Trophoblast cell (in vitro differentiated cells and primary cell): ENCODE measurements around the gene SUMO2.
A peak's percentile ranks its signal among the peaks of the same experiment; 100 is the strongest.

Source experiments
- DNase-seq, 2 donors: peaks; one replicate each; pipeline ENCODE4 v3.0.0-alpha.2; 2016
- H2AFZ ChIP-seq: 2 replicates; pipeline ENCODE4 v1.6.1; 2013; ENCODE audit warnings: low read length, moderate library complexity, mild to moderate bottlenecking; ENCODE audit not compliant: insufficient read depth, poor library complexity
- H2AK5ac ChIP-seq: 2 replicates; pipeline ENCODE4 v1.6.1; 2013; ENCODE audit warnings: mild to moderate bottlenecking, low read length
- H2BK120ac ChIP-seq: 2 replicates; pipeline ENCODE4 v1.6.1; 2013; ENCODE audit warnings: low read length, mild to moderate bottlenecking, moderate library complexity; ENCODE audit not compliant: insufficient read depth, poor library complexity
- H2BK12ac ChIP-seq: 2 replicates; pipeline ENCODE4 v1.6.1; 2013; ENCODE audit warnings: mild to moderate bottlenecking, low read length, moderate library complexity
- H2BK5ac ChIP-seq: 2 replicates; pipeline ENCODE4 v1.6.1; 2013; ENCODE audit warnings: low read length, low read depth, moderate library complexity, mild to moderate bottlenecking; ENCODE audit not compliant: poor library complexity
- H3K14ac ChIP-seq: 2 replicates; pipeline ENCODE4 v1.6.1; 2013; ENCODE audit warnings: mild to moderate bottlenecking, low read length
- H3K18ac ChIP-seq: 2 replicates; pipeline ENCODE4 v1.6.1; 2013; ENCODE audit warnings: mild to moderate bottlenecking, low read length
- H3K23ac ChIP-seq: 2 replicates; pipeline ENCODE4 v1.6.1; 2013; ENCODE audit warnings: low read length
- H3K27ac ChIP-seq: 2 replicates; pipeline ENCODE4 v1.5.1; 2013; ENCODE audit warnings: low read depth, mild to moderate bottlenecking, inconsistent platforms, low read length, moderate library complexity
- H3K27me3 ChIP-seq: 2 replicates; pipeline ENCODE4 v1.6.1; 2013; ENCODE audit warnings: inconsistent platforms, mild to moderate bottlenecking, low read length, moderate library complexity; ENCODE audit not compliant: insufficient read depth
- H3K36me3 ChIP-seq, 2 experiments: 1 replicate in 1 of 2; 2 replicates in 1 of 2; pipeline ENCODE4 v1.6.1; 2013; ENCODE audit warnings: low read length in 2 of 2, mild to moderate bottlenecking in 2 of 2, moderate library complexity in 1 of 2; ENCODE audit not compliant: insufficient read depth in 2 of 2, control insufficient read depth in 1 of 2
- H3K4ac ChIP-seq: 2 replicates; pipeline ENCODE4 v1.6.1; 2013; ENCODE audit warnings: low read depth, mild to moderate bottlenecking, low read length, moderate library complexity
- H3K4me1 ChIP-seq, 2 experiments: 1 replicate in 1 of 2; 2 replicates in 1 of 2; pipeline ENCODE4 v1.6.1; 2013; ENCODE audit warnings: low read length in 2 of 2, mild to moderate bottlenecking in 2 of 2, moderate library complexity in 1 of 2; ENCODE audit not compliant: insufficient read depth in 2 of 2, control insufficient read depth in 1 of 2
- H3K4me2 ChIP-seq: 2 replicates; pipeline ENCODE4 v1.6.1; 2013; ENCODE audit warnings: inconsistent platforms, mild to moderate bottlenecking, low read length, moderate library complexity
- H3K4me3 ChIP-seq: 2 replicates; pipeline ENCODE4 v1.5.1; 2013; ENCODE audit warnings: mild to moderate bottlenecking, low read depth, low read length, inconsistent platforms
- H3K79me1 ChIP-seq: one replicate; pipeline ENCODE4 v1.6.1; 2013; ENCODE audit warnings: low read length
- H3K79me2 ChIP-seq: 2 replicates; pipeline ENCODE4 v1.6.1; 2013; ENCODE audit warnings: low read length, mild to moderate bottlenecking; ENCODE audit not compliant: control insufficient read depth, insufficient read depth, poor library complexity
- H3K9ac ChIP-seq: 2 replicates; pipeline ENCODE4 v1.6.1; 2013; ENCODE audit warnings: mild to moderate bottlenecking, low read length
- H3K9me3 ChIP-seq: 2 replicates; pipeline ENCODE4 v1.6.1; 2013; ENCODE audit warnings: low read depth, mild to moderate bottlenecking, control low read depth, inconsistent platforms, low read length; ENCODE audit not compliant: insufficient read depth
- H4K12ac ChIP-seq: 2 replicates; pipeline ENCODE4 v1.6.1; 2013; ENCODE audit warnings: low read depth, mild to moderate bottlenecking, low read length, moderate library complexity
- H4K8ac ChIP-seq: 2 replicates; pipeline ENCODE4 v1.6.1; 2013; ENCODE audit warnings: low read depth, mild to moderate bottlenecking, low read length, moderate library complexity
- H4K91ac ChIP-seq: one replicate; pipeline ENCODE4 v1.6.1; 2013; ENCODE audit warnings: low read depth, mild to moderate bottlenecking, low read length, moderate library complexity
- whole genome bisulfite sequencing: extraction: QIAGEN DNeasy Blood & Tissue Kit; methylation state at CpG from one replicate; pipeline ENCODE4 v1.1.7; 2013; ENCODE audit warnings: missing lambda C conversion rate; ENCODE audit not compliant: insufficient read length, insufficient coverage; ENCODE audit errors: extremely low coverage; 5-methylcytosine and 5-hydroxymethylcytosine counted together

SUMO2 gene

GRCh38 chr17:75176625-75177024, 6.1 kb downstream of the SUMO2 start:
- no peak overlapping the region for H3K23ac ChIP-seq
- H3K14ac ChIP-seq = no peak overlapping the region
- DNase-seq = no peak
- no peak overlapping the region for H4K91ac ChIP-seq
- H3K18ac ChIP-seq = peak overlapping the region; percentile 24
- peaks cover 65% of the 10 kb centered on the region in 2 experiments for H3K36me3 ChIP-seq
- no peak overlapping the region for H3K27ac ChIP-seq
- 100% methylated on average over 1 of the region's 5 CpGs for WGBS
- no peak overlapping the region for H4K12ac ChIP-seq
- no peak overlapping the region for H2BK120ac ChIP-seq
- H4K8ac ChIP-seq = no peak overlapping the region
- no peak overlapping the region for H2AK5ac ChIP-seq
- no peaks in the 10 kb centered on the region for H3K27me3 ChIP-seq
- no peak overlapping the region for H3K9ac ChIP-seq
- no peak overlapping the region for H3K4me2 ChIP-seq
- peaks cover 7% of the 10 kb centered on the region for H3K79me2 ChIP-seq
- no peaks in the 10 kb centered on the region for H3K9me3 ChIP-seq
- peaks cover 0 to 2% of the 10 kb centered on the region in 2 experiments for H3K4me1 ChIP-seq
- no peaks in the 10 kb centered on the region for H3K79me1 ChIP-seq
- peak overlapping the region; percentile 76 for H3K4ac ChIP-seq
- H2BK5ac ChIP-seq = no peak overlapping the region
- H2BK12ac ChIP-seq = no peak overlapping the region
- H2AFZ ChIP-seq = no peak overlapping the region
- no peak overlapping the region for H3K4me3 ChIP-seq

- no peak overlapping the region for H2AFZ ChIP-seq
- H3K14ac ChIP-seq = no peak overlapping the region
- no peak overlapping the region for H2BK12ac ChIP-seq
- no peak overlapping the region for H2AK5ac ChIP-seq
- no CpG with 5 or more reads among the region's 11 CpGs for WGBS
- H4K8ac ChIP-seq = no peak overlapping the region
- no peak overlapping the region for H3K4me2 ChIP-seq
- peaks cover 5% of the 10 kb centered on the region for H3K79me2 ChIP-seq
- H3K27me3 ChIP-seq = no peaks in the 10 kb centered on the region
- H3K4me3 ChIP-seq = no peak overlapping the region
- peaks cover 70 to 71% of the 10 kb centered on the region in 2 experiments for H3K36me3 ChIP-seq
- H2BK5ac ChIP-seq = no peak overlapping the region
- H3K27ac ChIP-seq = no peak overlapping the region
- H4K91ac ChIP-seq = no peak overlapping the region
- no peak overlapping the region for H2BK120ac ChIP-seq
- no peaks in the 10 kb centered on the region for H3K9me3 ChIP-seq
- no peak overlapping the region for H3K4ac ChIP-seq
- H3K23ac ChIP-seq = no peak overlapping the region
- DNase-seq = no peak
- peaks cover 0 to 1% of the 10 kb centered on the region in 2 experiments for H3K4me1 ChIP-seq
- H3K9ac ChIP-seq = no peak overlapping the region
- no peak overlapping the region for H3K18ac ChIP-seq
- no peaks in the 10 kb centered on the region for H3K79me1 ChIP-seq
- no peak overlapping the region for H4K12ac ChIP-seq
These were observed 7.8 kb downstream of the SUMO2 start for GRCh38 chr17:75174996-75175395.

GRCh38 chr17:75173526-75173925, 9.2 kb downstream of the SUMO2 start:
- peaks cover 65 to 69% of the 10 kb centered on the region in 2 experiments for H3K36me3 ChIP-seq
- H2BK5ac ChIP-seq = no peak overlapping the region
- no peak overlapping the region for H3K18ac ChIP-seq
- H3K4ac ChIP-seq = no peak overlapping the region
- no peak overlapping the region for H3K4me3 ChIP-seq
- no peak for DNase-seq
- no peaks in the 10 kb centered on the region for H3K79me1 ChIP-seq
- H2BK12ac ChIP-seq = no peak overlapping the region
- H4K91ac ChIP-seq = no peak overlapping the region
- no peak overlapping the region for H2AFZ ChIP-seq
- no peak overlapping the region for H3K4me2 ChIP-seq
- H3K9me3 ChIP-seq = no peaks in the 10 kb centered on the region
- no peaks in the 10 kb centered on the region for H3K27me3 ChIP-seq
- no peak overlapping the region for H3K14ac ChIP-seq
- H2AK5ac ChIP-seq = no peak overlapping the region
- no peaks in the 10 kb centered on the region for H3K4me1 ChIP-seq
- no CpG with 5 or more reads among the region's 4 CpGs for WGBS
- no peak overlapping the region for H3K27ac ChIP-seq
- no peak overlapping the region for H4K8ac ChIP-seq
- no peak overlapping the region for H2BK120ac ChIP-seq
- no peak overlapping the region for H3K23ac ChIP-seq
- H3K79me2 ChIP-seq = peaks cover 1% of the 10 kb centered on the region
- no peak overlapping the region for H4K12ac ChIP-seq
- no peak overlapping the region for H3K9ac ChIP-seq

- Histone ChIP-seq H3K36me3 (peaks cover 51 to 52% of the 10 kb centered on the region in 2 experiments), H2AK5ac (no peak overlapping the region), H3K4me3 (no peak overlapping the region), H3K27ac (no peak overlapping the region), H3K79me1 (no peaks in the 10 kb centered on the region), H2BK120ac (no peak overlapping the region), H3K9ac (no peak overlapping the region), H4K12ac (no peak overlapping the region), H2AFZ (no peak overlapping the region), H3K4me1 (no peaks in the 10 kb centered on the region), H3K14ac (no peak overlapping the region), H4K8ac (no peak overlapping the region), H3K9me3 (no peaks in the 10 kb centered on the region), H3K27me3 (no peaks in the 10 kb centered on the region), H3K18ac (no peak overlapping the region), H3K79me2 (no peaks in the 10 kb centered on the region), H3K23ac (no peak overlapping the region), H3K4me2 (no peak overlapping the region), H3K4ac (no peak overlapping the region), H4K91ac (no peak overlapping the region), H2BK12ac (no peak overlapping the region), H2BK5ac (no peak overlapping the region)
- DNase-seq = no peak
- WGBS = no CpG with 5 or more reads among the region's 4 CpGs
These were observed 13.8 kb downstream of the SUMO2 start for GRCh38 chr17:75168998-75169397.
